Measurements from ENCODE around the gene PPFIA1.

The PPFIA1 gene

GRCh38 chr11:70413151-70413550, 142.7 kb downstream of the PPFIA1 start:
- no peak overlapping the region for H3K4me3 ChIP-seq (ENCODE audit: low read depth in 1 of 2, low read length in 2 of 2)
- no peaks in the 10 kb centered on the region for H3K27me3 ChIP-seq (ENCODE audit: control insufficient read depth in 1 of 2, insufficient read depth in 2 of 2, low read length in 2 of 2)
- H3K9me3 ChIP-seq (ENCODE audit: low read length): no peaks in the 10 kb centered on the region
- no peaks in the 10 kb centered on the region for H3K4me1 ChIP-seq (ENCODE audit: insufficient read depth, low read length)
- H3K27ac ChIP-seq (ENCODE audit: low read depth, low read length): no peak overlapping the region
- peaks cover 86% of the 10 kb centered on the region for H3K36me3 ChIP-seq (ENCODE audit: insufficient read depth, low read length)
- no peak overlapping the region for H3K9ac ChIP-seq (ENCODE audit: low read length)

GRCh38 chr11:70414341-70415100, 144.0 kb downstream of the PPFIA1 start:
- Histone ChIP-seq H3K9me3 (ENCODE audit: low read length) (no peaks in the 10 kb centered on the region), H3K4me1 (ENCODE audit: insufficient read depth, low read length) (no peaks in the 10 kb centered on the region), H3K4me3 (ENCODE audit: low read depth in 1 of 2, low read length in 2 of 2) (no peak overlapping the region), H3K27ac (ENCODE audit: low read depth, low read length) (no peak overlapping the region), H3K36me3 (ENCODE audit: insufficient read depth, low read length) (peaks cover 80% of the 10 kb centered on the region), H3K9ac (ENCODE audit: low read length) (no peak overlapping the region), H3K27me3 (ENCODE audit: control insufficient read depth in 1 of 2, insufficient read depth in 2 of 2, low read length in 2 of 2) (no peaks in the 10 kb centered on the region)

GRCh38 chr11:70415191-70415590, 144.7 kb downstream of the PPFIA1 start:
- Histone ChIP-seq H3K27me3 (ENCODE audit: control insufficient read depth in 1 of 2, insufficient read depth in 2 of 2, low read length in 2 of 2) (no peaks in the 10 kb centered on the region), H3K4me1 (ENCODE audit: insufficient read depth, low read length) (no peaks in the 10 kb centered on the region), H3K9me3 (ENCODE audit: low read length) (no peaks in the 10 kb centered on the region), H3K27ac (ENCODE audit: low read depth, low read length) (no peak overlapping the region), H3K9ac (ENCODE audit: low read length) (no peak overlapping the region), H3K36me3 (ENCODE audit: insufficient read depth, low read length) (peaks cover 80% of the 10 kb centered on the region), H3K4me3 (ENCODE audit: low read depth in 1 of 2, low read length in 2 of 2) (no peak overlapping the region)

GRCh38 chr11:70415642-70416395, 145.3 kb downstream of the PPFIA1 start:
- H3K9ac ChIP-seq (ENCODE audit: low read length): no peak overlapping the region
- H3K27me3 ChIP-seq (ENCODE audit: control insufficient read depth in 1 of 2, insufficient read depth in 2 of 2, low read length in 2 of 2): no peaks in the 10 kb centered on the region
- peaks cover 80% of the 10 kb centered on the region for H3K36me3 ChIP-seq (ENCODE audit: insufficient read depth, low read length)
- H3K4me3 ChIP-seq (ENCODE audit: low read depth in 1 of 2, low read length in 2 of 2): no peak overlapping the region
- H3K4me1 ChIP-seq (ENCODE audit: insufficient read depth, low read length): no peaks in the 10 kb centered on the region
- no peaks in the 10 kb centered on the region for H3K9me3 ChIP-seq (ENCODE audit: low read length)
- no peak overlapping the region for H3K27ac ChIP-seq (ENCODE audit: low read depth, low read length)

GRCh38 chr11:70416881-70417280, 146.4 kb downstream of the PPFIA1 start:
- H3K36me3 ChIP-seq (ENCODE audit: insufficient read depth, low read length): peaks cover 78% of the 10 kb centered on the region
- no peak overlapping the region for H3K27ac ChIP-seq (ENCODE audit: low read depth, low read length)
- no peak overlapping the region for H3K9ac ChIP-seq (ENCODE audit: low read length)
- H3K4me3 ChIP-seq (ENCODE audit: low read depth in 1 of 2, low read length in 2 of 2): no peak overlapping the region
- H3K27me3 ChIP-seq (ENCODE audit: control insufficient read depth in 1 of 2, insufficient read depth in 2 of 2, low read length in 2 of 2): no peaks in the 10 kb centered on the region
- no peaks in the 10 kb centered on the region for H3K9me3 ChIP-seq (ENCODE audit: low read length)
- no peaks in the 10 kb centered on the region for H3K4me1 ChIP-seq (ENCODE audit: insufficient read depth, low read length)

GRCh38 chr11:70418130-70418529, 147.6 kb downstream of the PPFIA1 start:
- peaks cover 80% of the 10 kb centered on the region for H3K36me3 ChIP-seq (ENCODE audit: insufficient read depth, low read length)
- no peak overlapping the region for H3K27ac ChIP-seq (ENCODE audit: low read depth, low read length)
- H3K9ac ChIP-seq (ENCODE audit: low read length): no peak overlapping the region
- no peaks in the 10 kb centered on the region for H3K9me3 ChIP-seq (ENCODE audit: low read length)
- no peaks in the 10 kb centered on the region for H3K27me3 ChIP-seq (ENCODE audit: control insufficient read depth in 1 of 2, insufficient read depth in 2 of 2, low read length in 2 of 2)
- H3K4me3 ChIP-seq (ENCODE audit: low read depth in 1 of 2, low read length in 2 of 2): no peak overlapping the region
- H3K4me1 ChIP-seq (ENCODE audit: insufficient read depth, low read length): no peaks in the 10 kb centered on the region

GRCh38 chr11:70419307-70420007, 149.0 kb downstream of the PPFIA1 start:
- H3K9ac ChIP-seq (ENCODE audit: low read length): no peak overlapping the region
- no peaks in the 10 kb centered on the region for H3K4me1 ChIP-seq (ENCODE audit: insufficient read depth, low read length)
- H3K9me3 ChIP-seq (ENCODE audit: low read length): no peaks in the 10 kb centered on the region
- peaks cover 83% of the 10 kb centered on the region for H3K36me3 ChIP-seq (ENCODE audit: insufficient read depth, low read length)
- no peak overlapping the region for H3K4me3 ChIP-seq (ENCODE audit: low read depth in 1 of 2, low read length in 2 of 2)
- no peak overlapping the region for H3K27ac ChIP-seq (ENCODE audit: low read depth, low read length)
- H3K27me3 ChIP-seq (ENCODE audit: control insufficient read depth in 1 of 2, insufficient read depth in 2 of 2, low read length in 2 of 2): no peaks in the 10 kb centered on the region

- Histone ChIP-seq H3K9me3 (ENCODE audit: low read length) (no peaks in the 10 kb centered on the region), H3K27ac (ENCODE audit: low read depth, low read length) (no peak overlapping the region), H3K9ac (ENCODE audit: low read length) (no peak overlapping the region), H3K36me3 (ENCODE audit: insufficient read depth, low read length) (peaks cover 89% of the 10 kb centered on the region), H3K27me3 (ENCODE audit: control insufficient read depth in 1 of 2, insufficient read depth in 2 of 2, low read length in 2 of 2) (no peaks in the 10 kb centered on the region), H3K4me3 (ENCODE audit: low read depth in 1 of 2, low read length in 2 of 2) (no peak overlapping the region), H3K4me1 (ENCODE audit: insufficient read depth, low read length) (no peaks in the 10 kb centered on the region)
Measured at GRCh38 chr11:70420008-70420464, 149.5 kb downstream of the PPFIA1 start.

- Histone ChIP-seq H3K36me3 (ENCODE audit: insufficient read depth, low read length) (peaks cover 89% of the 10 kb centered on the region), H3K27ac (ENCODE audit: low read depth, low read length) (no peak overlapping the region), H3K4me1 (ENCODE audit: insufficient read depth, low read length) (no peaks in the 10 kb centered on the region), H3K9ac (ENCODE audit: low read length) (no peak overlapping the region), H3K9me3 (ENCODE audit: low read length) (no peaks in the 10 kb centered on the region), H3K27me3 (ENCODE audit: control insufficient read depth in 1 of 2, insufficient read depth in 2 of 2, low read length in 2 of 2) (no peaks in the 10 kb centered on the region), H3K4me3 (ENCODE audit: low read depth in 1 of 2, low read length in 2 of 2) (no peak overlapping the region)
Measured at GRCh38 chr11:70420496-70420895, 150.0 kb downstream of the PPFIA1 start.

- Histone ChIP-seq H3K4me3 (ENCODE audit: low read depth in 1 of 2, low read length in 2 of 2) (no peak overlapping the region), H3K9ac (ENCODE audit: low read length) (no peak overlapping the region)
Measured at GRCh38 chr11:70421123-70421522, 150.6 kb downstream of the PPFIA1 start.

GRCh38 chr11:70422692-70423522, 152.4 kb downstream of the PPFIA1 start:
- Histone ChIP-seq H3K9me3 (ENCODE audit: low read length) (no peaks in the 10 kb centered on the region), H3K4me3 (ENCODE audit: low read depth in 1 of 2, low read length in 2 of 2) (no peak overlapping the region), H3K9ac (ENCODE audit: low read length) (no peak overlapping the region), H3K4me1 (ENCODE audit: insufficient read depth, low read length) (no peaks in the 10 kb centered on the region), H3K27me3 (ENCODE audit: control insufficient read depth in 1 of 2, insufficient read depth in 2 of 2, low read length in 2 of 2) (no peaks in the 10 kb centered on the region), H3K36me3 (ENCODE audit: insufficient read depth, low read length) (peaks cover 71% of the 10 kb centered on the region), H3K27ac (ENCODE audit: low read depth, low read length) (no peak overlapping the region)

More at GRCh38 chr11:70421123-70421522, 150.6 kb downstream of the PPFIA1 start:
- Histone ChIP-seq H3K27ac (ENCODE audit: low read depth, low read length) (no peak overlapping the region), H3K4me1 (ENCODE audit: insufficient read depth, low read length) (no peaks in the 10 kb centered on the region), H3K36me3 (ENCODE audit: insufficient read depth, low read length) (peaks cover 88% of the 10 kb centered on the region), H3K27me3 (ENCODE audit: control insufficient read depth in 1 of 2, insufficient read depth in 2 of 2, low read length in 2 of 2) (no peaks in the 10 kb centered on the region), H3K9me3 (ENCODE audit: low read length) (no peaks in the 10 kb centered on the region)
